SHP77 (cell line): ENCODE data around the gene PARD3.
"Not testable (repeated sequence)": the region's sequence is repeated elsewhere in the genome, so short reads cannot be mapped to it uniquely, and the experiment has no call there.

Experiments used
- DNase-seq, 2 experiments: peaks; one replicate each; lab custom pipeline; 2025; lab: John Stamatoyannopoulos, UW

The PARD3 gene

GRCh38 chr10:34766811-34767494, 48.1 kb downstream of the PARD3 start:
- peak; percentile 5 to 27 for DNase-seq

- peak; percentile 72 for DNase-seq
These were observed 48.9 kb downstream of the PARD3 start for GRCh38 chr10:34766266-34766600.

DNA sequence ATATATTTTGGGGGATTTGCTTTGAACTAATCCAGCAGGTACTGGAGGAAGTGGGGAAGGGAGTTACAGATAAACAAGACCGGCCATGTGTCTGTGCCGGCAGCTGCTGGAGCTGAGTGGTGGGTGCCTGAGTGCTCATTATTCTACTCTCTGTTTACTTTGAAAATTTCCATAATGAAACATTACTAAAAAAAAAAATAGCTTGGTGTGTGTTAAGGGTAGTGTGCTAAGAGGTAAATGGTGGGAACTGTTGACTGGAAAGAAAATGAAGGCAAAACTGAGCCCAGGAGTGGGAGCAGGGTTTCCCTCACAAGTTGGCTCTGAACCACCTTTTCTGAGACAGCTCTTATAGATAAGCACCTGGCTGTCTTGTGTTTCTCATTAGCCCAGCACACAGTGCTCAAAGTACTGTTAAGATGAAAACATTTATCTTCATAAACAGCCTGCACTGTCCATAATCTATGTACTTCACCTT, 50.6 kb downstream of the PARD3 start:
- DNase-seq, result peak in 1 of 2 experiments; percentile 34

DNA sequence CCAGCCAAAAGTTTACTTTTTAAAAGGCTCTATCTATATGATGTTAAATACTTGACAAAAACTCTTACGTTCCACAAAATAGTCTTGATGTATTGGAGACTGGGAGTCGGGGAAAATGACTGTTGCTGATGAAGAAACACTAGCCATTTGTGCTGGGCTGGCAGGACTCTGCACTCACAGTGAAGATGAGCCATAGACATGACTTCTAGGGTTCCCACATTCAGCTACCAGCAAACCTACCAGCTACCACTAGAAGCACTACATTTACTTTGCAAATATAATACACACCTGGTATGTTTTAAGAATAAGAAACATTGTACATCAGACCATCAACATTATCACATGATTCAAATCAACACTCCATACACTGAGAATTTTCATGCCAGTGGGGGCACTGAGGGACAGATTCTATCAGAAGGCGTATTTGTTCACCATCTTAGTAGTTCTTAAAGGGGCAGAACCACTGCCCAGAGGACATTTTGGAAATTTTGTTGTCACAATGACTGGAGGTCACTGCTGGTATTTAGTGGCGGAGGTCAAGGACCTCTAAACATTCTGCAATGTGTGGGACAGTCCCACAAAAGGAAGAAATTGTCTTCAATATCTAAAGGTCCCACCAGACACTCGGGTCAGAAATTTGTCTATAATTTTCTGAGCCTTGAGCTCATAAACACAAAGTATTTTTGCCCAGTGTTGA, 52.3 kb downstream of the PARD3 start:
- no peak for DNase-seq

GRCh38 chr10:34762156-34762555, 52.9 kb downstream of the PARD3 start:
- DNase-seq, result no peak

- DNase-seq, result no peak
These were observed 53.6 kb downstream of the PARD3 start for GRCh38 chr10:34761453-34761852.

- no peak for DNase-seq
These were observed 54.5 kb downstream of the PARD3 start for GRCh38 chr10:34760606-34761005.

DNA sequence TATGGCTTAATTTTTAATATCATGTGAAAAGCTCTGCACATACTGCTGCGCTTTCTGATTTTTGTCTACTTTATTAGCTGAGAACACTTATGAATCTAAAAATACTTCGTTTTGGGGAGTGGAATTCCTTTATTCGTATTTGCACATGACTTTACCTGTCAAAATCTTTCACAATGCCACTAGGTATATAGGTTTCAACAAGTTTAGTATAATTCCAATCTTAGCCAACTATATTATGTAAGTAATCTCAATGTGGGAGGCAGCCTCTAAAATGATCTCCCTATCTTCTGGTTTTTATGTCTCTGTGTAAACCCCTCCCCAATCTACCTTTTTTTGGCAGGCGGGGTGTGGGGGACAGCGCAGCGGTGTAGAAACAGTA, 55.3 kb downstream of the PARD3 start:
- DNase-seq, result no peak

DNA sequence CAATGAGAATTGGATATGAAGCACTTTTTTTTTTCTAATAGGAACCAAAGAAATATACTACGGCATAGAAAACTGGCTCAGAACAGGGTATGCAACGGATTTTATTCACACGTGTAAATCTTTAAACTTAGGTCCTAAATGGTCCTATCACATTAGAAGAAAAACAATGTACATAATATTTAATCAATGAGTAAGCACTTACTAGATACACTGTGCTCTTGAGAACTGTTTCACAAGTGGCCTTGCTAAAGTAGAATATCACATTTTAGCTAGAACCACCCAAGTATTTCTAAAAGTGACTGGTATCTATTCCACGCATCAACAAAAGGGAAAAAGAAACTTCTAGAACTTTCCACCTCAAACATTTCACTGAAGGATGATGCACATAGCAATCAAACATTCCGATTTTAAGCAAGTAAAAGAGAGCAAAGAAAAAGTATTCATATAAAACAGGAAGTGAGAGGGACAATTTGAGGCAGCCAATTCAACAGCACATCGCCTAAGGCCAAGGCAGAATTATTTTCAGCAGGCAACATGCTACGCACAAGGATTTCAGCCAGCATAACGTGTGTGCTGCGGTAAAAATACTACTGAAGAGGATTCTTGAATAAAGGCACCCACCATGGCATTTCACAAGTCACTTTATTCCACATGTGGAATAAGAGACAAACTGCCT, 55.8 kb downstream of the PARD3 start:
- DNase-seq, result no peak

DNA sequence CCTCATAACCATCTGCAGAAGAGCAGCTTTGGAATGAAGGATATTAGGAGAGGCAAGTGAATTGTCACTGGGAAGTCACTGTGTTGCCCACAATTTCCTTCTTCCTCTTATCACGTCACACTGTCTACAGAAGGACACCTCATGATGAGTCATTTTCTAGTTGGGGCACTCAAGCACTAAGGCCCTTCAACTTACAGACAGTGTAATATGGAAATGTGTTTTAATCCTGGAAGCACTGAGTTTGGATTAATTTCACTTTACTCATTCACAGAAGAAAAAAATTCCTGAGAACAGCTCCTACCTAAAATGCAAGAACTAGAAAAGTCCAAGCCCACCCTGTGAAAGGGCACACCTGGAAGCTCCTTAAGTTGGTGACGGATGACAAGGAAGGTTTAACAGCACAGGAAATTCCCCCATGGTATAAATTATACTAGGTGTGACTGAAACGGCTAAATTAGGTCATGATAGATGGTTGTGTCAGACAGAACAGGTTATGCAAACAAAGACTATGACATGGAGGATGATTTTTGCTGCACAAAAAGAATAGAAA, 56.6 kb downstream of the PARD3 start:
- peak in 1 of 2 experiments; percentile 5 for DNase-seq

GRCh38 chr10:34757933-34758332, 57.2 kb downstream of the PARD3 start:
- no peak for DNase-seq

DNA sequence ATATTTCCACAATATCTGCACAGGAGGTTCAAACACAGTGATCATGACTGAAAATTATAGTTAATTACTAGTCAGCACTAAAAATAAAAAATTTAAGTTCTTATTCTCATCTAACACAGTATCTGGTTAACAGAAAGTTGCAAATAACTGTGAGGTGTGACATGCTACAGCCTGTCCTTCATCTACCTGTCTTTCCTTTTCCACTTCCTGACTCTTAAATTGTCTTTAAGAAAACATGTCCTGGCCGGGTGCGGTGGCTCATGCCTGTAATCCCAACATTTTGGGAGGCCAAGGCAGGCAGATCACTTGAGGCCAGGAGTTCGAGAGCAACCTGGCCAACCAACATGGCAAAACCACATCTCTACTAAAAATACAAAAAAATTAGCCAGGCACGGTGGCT, 57.9 kb downstream of the PARD3 start:
- not testable (repeated sequence) for DNase-seq

- no peak for DNase-seq
These were observed 58.5 kb downstream of the PARD3 start for GRCh38 chr10:34756584-34756983.

DNA sequence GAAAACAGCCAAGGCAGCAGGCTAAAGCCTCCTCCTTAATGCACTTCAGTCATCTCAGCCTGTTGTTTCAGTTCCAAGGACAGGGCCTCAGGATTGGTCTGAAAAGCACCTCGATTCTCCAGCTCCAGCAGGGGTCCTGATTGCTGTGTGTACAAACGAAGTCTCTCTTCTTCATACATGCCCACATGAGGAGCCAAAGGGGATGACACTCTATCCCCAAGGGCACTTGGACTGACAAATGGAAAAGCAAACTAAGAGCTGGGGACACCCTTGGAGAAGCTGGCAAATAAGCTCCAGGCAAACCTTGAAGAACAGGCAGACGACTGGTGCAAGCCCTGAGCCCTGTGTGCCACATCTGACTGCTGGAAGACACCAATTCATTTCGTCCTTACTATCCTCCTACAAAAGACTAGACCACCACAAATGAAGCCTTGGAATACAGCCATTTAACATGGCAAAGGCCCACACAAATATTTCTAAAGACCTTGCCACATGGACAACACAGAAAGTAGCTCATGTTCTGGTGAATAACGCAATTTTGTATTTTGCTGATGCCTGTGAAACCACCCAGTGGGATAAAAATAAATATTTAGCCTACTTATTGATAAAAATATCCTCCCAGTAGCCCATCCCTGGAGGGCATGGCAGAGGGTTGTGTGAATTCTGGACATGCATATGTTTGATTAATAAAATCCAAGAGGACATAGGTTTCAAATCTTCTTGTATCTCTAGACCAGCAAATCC, 61.9 kb downstream of the PARD3 start:
- no peak for DNase-seq

DNA sequence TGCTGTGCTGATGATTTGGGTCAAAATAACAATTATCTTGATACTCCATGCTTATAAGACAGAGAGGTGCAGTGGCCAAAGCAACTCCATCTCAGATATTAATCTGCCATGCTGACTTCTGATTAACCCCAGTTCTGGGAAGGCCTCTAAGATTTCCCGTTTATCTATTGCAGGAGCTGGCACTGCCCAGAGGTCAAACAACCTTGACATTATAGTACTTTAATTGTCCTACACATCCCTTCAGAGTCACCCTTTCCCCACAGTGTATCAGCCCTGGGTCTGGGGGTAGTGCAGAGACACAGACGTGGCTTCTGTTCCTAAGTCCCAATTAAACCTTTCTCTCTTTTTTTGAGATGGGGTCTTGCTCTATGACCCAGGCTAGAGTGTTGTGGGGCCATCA, 63.8 kb downstream of the PARD3 start:
- no peak for DNase-seq

- DNase-seq, result not testable (repeated sequence)
These were observed 64.3 kb downstream of the PARD3 start for GRCh38 chr10:34750795-34751194.

GRCh38 chr10:34748767-34749166, 66.3 kb downstream of the PARD3 start:
- no peak for DNase-seq

GRCh38 chr10:34748357-34748756, 66.7 kb downstream of the PARD3 start:
- DNase-seq, result no peak

GRCh38 chr10:34746094-34746493, 69.0 kb downstream of the PARD3 start:
- no peak for DNase-seq

DNA sequence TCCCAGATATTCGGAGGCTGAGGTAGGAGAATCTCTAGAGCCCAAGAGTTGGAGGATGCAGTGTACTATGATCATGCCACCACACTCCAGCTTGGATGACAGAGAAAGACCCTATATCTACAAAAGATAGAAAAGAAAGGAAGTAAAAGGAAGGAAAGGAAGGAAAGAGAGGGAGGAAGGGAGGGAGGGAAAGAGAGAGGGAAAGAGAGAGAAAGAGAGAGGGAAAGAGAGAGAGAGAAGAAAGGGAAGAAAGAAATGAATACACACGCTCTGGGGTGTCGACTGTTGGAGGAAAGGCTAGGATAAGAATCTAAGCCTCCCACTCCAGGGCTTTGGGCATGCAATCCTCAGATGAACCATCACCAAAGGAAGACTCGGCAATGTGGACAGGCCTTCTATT, 69.9 kb downstream of the PARD3 start:
- DNase-seq, result no peak

DNA sequence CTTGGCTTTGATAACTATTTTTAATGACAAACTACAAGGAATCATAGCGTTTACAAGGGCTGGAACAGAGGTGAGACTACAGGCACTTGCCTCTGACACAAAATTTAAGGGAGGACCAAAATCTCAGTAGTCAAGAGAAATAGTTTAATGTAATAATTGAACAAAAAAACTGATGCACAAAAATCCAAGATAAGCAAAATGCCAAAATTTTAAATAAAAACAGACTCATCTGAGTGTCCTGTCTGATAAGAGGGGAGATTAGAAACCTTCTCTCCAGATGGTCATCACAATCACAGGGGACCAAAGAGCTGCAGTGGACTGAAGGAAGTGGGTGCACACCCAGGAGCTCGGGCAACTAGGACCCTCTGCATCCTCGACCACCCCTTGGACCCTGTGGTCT, 70.5 kb downstream of the PARD3 start:
- DNase-seq, result no peak

DNA sequence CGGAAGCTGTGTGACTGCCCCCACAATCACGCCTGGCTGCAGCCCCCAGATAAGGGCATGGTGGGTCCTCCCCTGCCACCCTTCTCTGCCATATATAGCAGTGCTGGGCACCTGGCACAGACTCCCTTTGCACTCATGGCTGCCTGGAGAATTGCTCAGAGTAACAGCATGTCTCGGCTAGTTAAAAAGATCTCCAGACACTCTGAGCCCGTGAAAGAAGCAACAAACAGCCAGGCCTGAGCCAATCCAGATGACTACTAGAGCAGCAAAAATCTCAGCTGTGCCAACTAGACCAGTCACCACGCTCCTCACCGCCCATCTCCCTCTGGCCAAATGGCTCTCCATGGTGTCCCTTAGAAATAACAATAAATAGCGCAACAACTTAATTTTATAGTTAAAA, 71.3 kb downstream of the PARD3 start:
- no peak for DNase-seq
